WTC11 (cell line): ENCODE data around the gene YDJC. TPM values are rescaled to one million over a fixed set of nuclear protein-coding genes. Genes with fewer than 3 reads are reported as not detected.
A peak's percentile ranks its signal among the peaks of the same experiment; 100 is the strongest.

ENCODE experiments used
- ATAC-seq: fragments of 200-7000 bp; cut with Tn5 transposase; 2 replicates; pipeline ENCODE4 v1.10.0; 2021; ENCODE audit warnings: mild to moderate bottlenecking, moderate library complexity
- CTCF ChIA-PET: fragments of 300-600 bp; sonication (Branson Sonifier 250); formaldehyde crosslinking; loops from one replicate; lab custom pipeline; 2021; ENCODE audit warnings: antibody characterized with exemption; lab: Charles Lee
- POLR2A ChIA-PET: fragments of 350-600 bp; sonication (Branson Sonifier 250); formaldehyde crosslinking; loops from one replicate; lab custom pipeline; 2021; ENCODE audit warnings: antibody characterized with exemption; lab: Charles Lee
- DNase-seq: peaks from one replicate; pipeline ENCODE4 v3.0.0; 2021; ENCODE audit warnings: low spot score
- H3K27ac Mint-ChIP-seq: 2 replicates; pipeline ENCODE4 v1.8.0; 2021; ENCODE audit warnings: mixed read lengths
- H3K27me3 Mint-ChIP-seq: 2 replicates; pipeline ENCODE4 v1.8.0; 2021; ENCODE audit warnings: low read depth, mild to moderate bottlenecking, moderate library complexity, mixed read lengths
- H3K36me3 Mint-ChIP-seq: 2 replicates; pipeline ENCODE4 v1.8.0; 2021; ENCODE audit warnings: mixed read lengths
- H3K4me1 Mint-ChIP-seq: 2 replicates; pipeline ENCODE4 v1.8.0; 2022; ENCODE audit warnings: mixed read lengths
- H3K4me3 Mint-ChIP-seq: 2 replicates; pipeline ENCODE4 v1.8.0; 2021; ENCODE audit warnings: mild to moderate bottlenecking, moderate library complexity, mixed read lengths
- H3K9me3 Mint-ChIP-seq: 2 replicates; pipeline ENCODE4 v1.8.0; 2021; ENCODE audit warnings: mixed read lengths
- CBFB ChIP-seq: sonication (generic); formaldehyde crosslinking; IDR thresholded peaks from 2 replicates; pipeline ENCODE4 v1.8.1; 2022; ENCODE audit warnings: mild to moderate bottlenecking, low read depth, missing genetic modification reagents
- CDX4 ChIP-seq: fragments of 250-450 bp; sonication (Bioruptor Pico); IDR thresholded peaks from 2 replicates; pipeline ENCODE4 v1.9.0; 2021; ENCODE audit warnings: moderate library complexity, mild to moderate bottlenecking, inconsistent platforms, borderline replicate concordance
- CREM ChIP-seq: sonication (generic); formaldehyde crosslinking; IDR thresholded peaks from 2 replicates; pipeline ENCODE4 v1.8.1; 2022; ENCODE audit warnings: mild to moderate bottlenecking, missing genetic modification reagents, moderate library complexity
- ETV6 ChIP-seq: sonication (generic); formaldehyde crosslinking; IDR thresholded peaks from 2 replicates; pipeline ENCODE4 v1.8.1; 2022; ENCODE audit warnings: mild to moderate bottlenecking, missing genetic modification reagents
- FOXP1 ChIP-seq: sonication (generic); formaldehyde crosslinking; IDR thresholded peaks from 2 replicates; pipeline ENCODE4 v1.8.0; 2022; ENCODE audit warnings: missing genetic modification reagents, mild to moderate bottlenecking, moderate library complexity, borderline replicate concordance
- JUN ChIP-seq: sonication (generic); formaldehyde crosslinking; IDR thresholded peaks from 2 replicates; pipeline ENCODE4 v1.8.0; 2023; ENCODE audit warnings: mild to moderate bottlenecking, missing genetic modification reagents
- MAX ChIP-seq: sonication (generic); formaldehyde crosslinking; IDR thresholded peaks from 2 replicates; pipeline ENCODE4 v1.8.0; 2022; ENCODE audit warnings: mild to moderate bottlenecking, missing genetic modification reagents
- SMAD4 ChIP-seq: sonication (generic); formaldehyde crosslinking; IDR thresholded peaks from 2 replicates; pipeline ENCODE4 v1.8.0; 2022; ENCODE audit warnings: mild to moderate bottlenecking, missing genetic modification reagents
- ZNF219 ChIP-seq: sonication (generic); formaldehyde crosslinking; IDR thresholded peaks from 2 replicates; pipeline ENCODE4 v1.8.0; 2023; ENCODE audit warnings: missing genetic modification reagents, mild to moderate bottlenecking, borderline replicate concordance
- ZNF396 ChIP-seq: fragments of 250-450 bp; sonication (Bioruptor Pico); IDR thresholded peaks from 2 replicates; pipeline ENCODE4 v1.8.0; 2021; ENCODE audit warnings: mild to moderate bottlenecking, moderate library complexity, borderline replicate concordance
- ZNF425 ChIP-seq: fragments of 250-450 bp; sonication (Bioruptor Pico); conservative IDR thresholded peaks from 2 replicates; pipeline ENCODE4 v1.9.0; 2021; ENCODE audit warnings: mild to moderate bottlenecking
- total RNA-seq: library from RNA; stranded (reverse); gene quantifications from 3 replicates; pipeline ENCODE4 v1.2.3, GENCODE V29; 2021
- TF ChIP-seq, protein P1 (sequence below): sonication (generic); formaldehyde crosslinking; IDR thresholded peaks from 2 replicates; pipeline ENCODE4 v1.8.0; 2023; ENCODE audit warnings: missing genetic modification reagents, mild to moderate bottlenecking, borderline replicate concordance
- TF ChIP-seq, protein P2 (sequence below): sonication (generic); formaldehyde crosslinking; IDR thresholded peaks from 2 replicates; pipeline ENCODE4 v1.8.1; 2022; ENCODE audit warnings: low read depth, mild to moderate bottlenecking, moderate library complexity, missing genetic modification reagents, borderline replicate concordance
- TF ChIP-seq, protein P3 (sequence below): sonication (generic); formaldehyde crosslinking; IDR thresholded peaks from 2 replicates; pipeline ENCODE4 v1.8.0; 2022; ENCODE audit warnings: missing genetic modification reagents
- TF ChIP-seq, protein P4 (sequence below): sonication (generic); formaldehyde crosslinking; IDR thresholded peaks from 2 replicates; pipeline ENCODE4 v1.8.1; 2023; ENCODE audit warnings: mild to moderate bottlenecking, missing genetic modification reagents

Gene YDJC
- total RNA-seq, 1 experiment from 2014 or later = 39.8 TPM

DNA sequence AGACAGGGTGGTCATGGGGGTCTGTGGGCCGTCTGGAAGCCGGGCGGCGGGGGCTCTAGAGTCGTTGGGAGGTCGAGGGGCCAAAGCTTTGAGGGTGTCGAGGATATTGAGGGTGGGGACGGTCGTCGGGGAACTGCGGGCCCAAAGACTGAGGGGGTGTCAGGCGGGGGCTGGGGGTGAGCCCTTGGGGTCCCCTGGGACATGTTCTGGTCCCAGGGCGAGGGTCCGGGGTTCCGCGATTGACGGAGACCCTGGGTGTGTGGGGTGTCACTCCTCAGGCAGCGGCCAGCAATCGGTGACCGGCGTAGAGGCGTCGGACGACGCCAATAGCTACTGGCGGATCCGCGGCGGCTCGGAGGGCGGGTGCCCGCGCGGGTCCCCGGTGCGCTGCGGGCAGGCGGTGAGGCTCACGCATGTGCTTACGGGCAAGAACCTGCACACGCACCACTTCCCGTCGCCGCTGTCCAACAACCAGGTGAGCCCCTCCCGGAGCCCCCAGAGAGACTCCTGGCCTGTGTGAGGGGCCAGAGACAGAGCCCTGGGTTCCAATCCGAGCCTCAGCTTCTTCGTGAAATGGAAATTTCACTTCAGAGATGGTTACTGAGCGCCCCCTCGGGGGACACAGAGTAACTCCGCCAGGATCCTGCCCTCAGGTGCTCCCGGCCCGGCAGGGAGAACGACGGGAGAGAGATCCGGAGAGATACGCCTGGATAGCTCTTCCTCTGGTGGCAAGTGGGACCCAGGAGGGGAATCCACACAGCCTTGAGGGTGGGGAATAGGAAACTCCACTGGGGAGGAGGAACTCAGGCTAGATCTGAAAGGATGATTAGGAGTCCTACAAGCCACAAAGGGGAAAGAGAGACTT is 13.0 kb upstream of the YDJC start (continued):
- TF ChIP-seq, protein P1, sequence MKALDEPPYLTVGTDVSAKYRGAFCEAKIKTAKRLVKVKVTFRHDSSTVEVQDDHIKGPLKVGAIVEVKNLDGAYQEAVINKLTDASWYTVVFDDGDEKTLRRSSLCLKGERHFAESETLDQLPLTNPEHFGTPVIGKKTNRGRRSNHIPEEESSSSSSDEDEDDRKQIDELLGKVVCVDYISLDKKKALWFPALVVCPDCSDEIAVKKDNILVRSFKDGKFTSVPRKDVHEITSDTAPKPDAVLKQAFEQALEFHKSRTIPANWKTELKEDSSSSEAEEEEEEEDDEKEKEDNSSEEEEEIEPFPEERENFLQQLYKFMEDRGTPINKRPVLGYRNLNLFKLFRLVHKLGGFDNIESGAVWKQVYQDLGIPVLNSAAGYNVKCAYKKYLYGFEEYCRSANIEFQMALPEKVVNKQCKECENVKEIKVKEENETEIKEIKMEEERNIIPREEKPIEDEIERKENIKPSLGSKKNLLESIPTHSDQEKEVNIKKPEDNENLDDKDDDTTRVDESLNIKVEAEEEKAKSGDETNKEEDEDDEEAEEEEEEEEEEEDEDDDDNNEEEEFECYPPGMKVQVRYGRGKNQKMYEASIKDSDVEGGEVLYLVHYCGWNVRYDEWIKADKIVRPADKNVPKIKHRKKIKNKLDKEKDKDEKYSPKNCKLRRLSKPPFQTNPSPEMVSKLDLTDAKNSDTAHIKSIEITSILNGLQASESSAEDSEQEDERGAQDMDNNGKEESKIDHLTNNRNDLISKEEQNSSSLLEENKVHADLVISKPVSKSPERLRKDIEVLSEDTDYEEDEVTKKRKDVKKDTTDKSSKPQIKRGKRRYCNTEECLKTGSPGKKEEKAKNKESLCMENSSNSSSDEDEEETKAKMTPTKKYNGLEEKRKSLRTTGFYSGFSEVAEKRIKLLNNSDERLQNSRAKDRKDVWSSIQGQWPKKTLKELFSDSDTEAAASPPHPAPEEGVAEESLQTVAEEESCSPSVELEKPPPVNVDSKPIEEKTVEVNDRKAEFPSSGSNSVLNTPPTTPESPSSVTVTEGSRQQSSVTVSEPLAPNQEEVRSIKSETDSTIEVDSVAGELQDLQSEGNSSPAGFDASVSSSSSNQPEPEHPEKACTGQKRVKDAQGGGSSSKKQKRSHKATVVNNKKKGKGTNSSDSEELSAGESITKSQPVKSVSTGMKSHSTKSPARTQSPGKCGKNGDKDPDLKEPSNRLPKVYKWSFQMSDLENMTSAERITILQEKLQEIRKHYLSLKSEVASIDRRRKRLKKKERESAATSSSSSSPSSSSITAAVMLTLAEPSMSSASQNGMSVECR (CRISPR knock-in tag) = 0 out of 2 replicates have a peak, but pooled peaks have one; percentile 7
- TF ChIP-seq, all 79 proteins: peak for 6

GRCh38 chr22:21641789-21642583 is 12.2 kb upstream of the YDJC start, which contains the start of gene SDF2L1:
Gene SDF2L1, plus strand, starts transcription at chr22:21642302. Its CDS starts 35 bp downstream, at chr22:21642337.
- ATAC-seq = peak; percentile 94
- Mint-ChIP-seq H3K36me3 (peaks cover 18% of the 10 kb centered on the region), H3K9me3 (no peaks in the 10 kb centered on the region), H3K4me1 (peaks cover 16% of the 10 kb centered on the region), H3K27ac (peak within 1 kb of the TSS; percentile 84), H3K27me3 (peaks cover 17% of the 10 kb centered on the region), H3K4me3 (peak within 1 kb of the TSS; percentile 83)
- DNase-seq = peak; percentile 99
- ChIA-PET CTCF (interaction anchor here (0.9 to 4.3 kb wide), 29 partner anchors 10 to 311 kb away, joined by 3 to 273 read pairs (median 4); partner anchors contain the start of genes CCDC116, PPIL2, PPM1F and YDJC), POLR2A (interaction anchor here (0.6 to 2.8 kb wide), 4 partner anchors 10 to 704 kb away, joined by 3 to 22 read pairs (median 7); partner anchors contain the start of gene YDJC)
- peak; percentile 52; the same call in 1 of the 2 replicates for TF ChIP-seq ETV6 (CRISPR knock-in tag)
- TF ChIP-seq, protein P2, sequence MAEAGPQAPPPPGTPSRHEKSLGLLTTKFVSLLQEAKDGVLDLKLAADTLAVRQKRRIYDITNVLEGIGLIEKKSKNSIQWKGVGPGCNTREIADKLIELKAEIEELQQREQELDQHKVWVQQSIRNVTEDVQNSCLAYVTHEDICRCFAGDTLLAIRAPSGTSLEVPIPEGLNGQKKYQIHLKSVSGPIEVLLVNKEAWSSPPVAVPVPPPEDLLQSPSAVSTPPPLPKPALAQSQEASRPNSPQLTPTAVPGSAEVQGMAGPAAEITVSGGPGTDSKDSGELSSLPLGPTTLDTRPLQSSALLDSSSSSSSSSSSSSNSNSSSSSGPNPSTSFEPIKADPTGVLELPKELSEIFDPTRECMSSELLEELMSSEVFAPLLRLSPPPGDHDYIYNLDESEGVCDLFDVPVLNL (CRISPR knock-in tag) = no peak
- 0 out of 2 replicates have a peak, but pooled peaks have one; percentile 60 for TF ChIP-seq CREM (CRISPR knock-in tag)
- TF ChIP-seq SMAD4 (CRISPR knock-in tag) = no peak
- TF ChIP-seq CBFB (CRISPR knock-in tag) = no peak
- no peak for TF ChIP-seq CDX4 (CRISPR knock-in tag)
- peak; percentile 60; the same call in 1 of the 2 replicates for TF ChIP-seq MAX (CRISPR knock-in tag)
- TF ChIP-seq ZNF219 (CRISPR knock-in tag) = no peak
- no peak for TF ChIP-seq FOXP1 (CRISPR knock-in tag)
- no peak for TF ChIP-seq ZNF396 (CRISPR knock-in tag)
- no peak for TF ChIP-seq JUN (CRISPR knock-in tag)
- TF ChIP-seq, protein P3, sequence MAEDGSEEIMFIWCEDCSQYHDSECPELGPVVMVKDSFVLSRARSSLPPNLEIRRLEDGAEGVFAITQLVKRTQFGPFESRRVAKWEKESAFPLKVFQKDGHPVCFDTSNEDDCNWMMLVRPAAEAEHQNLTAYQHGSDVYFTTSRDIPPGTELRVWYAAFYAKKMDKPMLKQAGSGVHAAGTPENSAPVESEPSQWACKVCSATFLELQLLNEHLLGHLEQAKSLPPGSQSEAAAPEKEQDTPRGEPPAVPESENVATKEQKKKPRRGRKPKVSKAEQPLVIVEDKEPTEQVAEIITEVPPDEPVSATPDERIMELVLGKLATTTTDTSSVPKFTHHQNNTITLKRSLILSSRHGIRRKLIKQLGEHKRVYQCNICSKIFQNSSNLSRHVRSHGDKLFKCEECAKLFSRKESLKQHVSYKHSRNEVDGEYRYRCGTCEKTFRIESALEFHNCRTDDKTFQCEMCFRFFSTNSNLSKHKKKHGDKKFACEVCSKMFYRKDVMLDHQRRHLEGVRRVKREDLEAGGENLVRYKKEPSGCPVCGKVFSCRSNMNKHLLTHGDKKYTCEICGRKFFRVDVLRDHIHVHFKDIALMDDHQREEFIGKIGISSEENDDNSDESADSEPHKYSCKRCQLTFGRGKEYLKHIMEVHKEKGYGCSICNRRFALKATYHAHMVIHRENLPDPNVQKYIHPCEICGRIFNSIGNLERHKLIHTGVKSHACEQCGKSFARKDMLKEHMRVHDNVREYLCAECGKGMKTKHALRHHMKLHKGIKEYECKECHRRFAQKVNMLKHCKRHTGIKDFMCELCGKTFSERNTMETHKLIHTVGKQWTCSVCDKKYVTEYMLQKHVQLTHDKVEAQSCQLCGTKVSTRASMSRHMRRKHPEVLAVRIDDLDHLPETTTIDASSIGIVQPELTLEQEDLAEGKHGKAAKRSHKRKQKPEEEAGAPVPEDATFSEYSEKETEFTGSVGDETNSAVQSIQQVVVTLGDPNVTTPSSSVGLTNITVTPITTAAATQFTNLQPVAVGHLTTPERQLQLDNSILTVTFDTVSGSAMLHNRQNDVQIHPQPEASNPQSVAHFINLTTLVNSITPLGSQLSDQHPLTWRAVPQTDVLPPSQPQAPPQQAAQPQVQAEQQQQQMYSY (CRISPR knock-in tag) = no peak; the same call in 1 of the 2 replicates
- TF ChIP-seq, protein P4, sequence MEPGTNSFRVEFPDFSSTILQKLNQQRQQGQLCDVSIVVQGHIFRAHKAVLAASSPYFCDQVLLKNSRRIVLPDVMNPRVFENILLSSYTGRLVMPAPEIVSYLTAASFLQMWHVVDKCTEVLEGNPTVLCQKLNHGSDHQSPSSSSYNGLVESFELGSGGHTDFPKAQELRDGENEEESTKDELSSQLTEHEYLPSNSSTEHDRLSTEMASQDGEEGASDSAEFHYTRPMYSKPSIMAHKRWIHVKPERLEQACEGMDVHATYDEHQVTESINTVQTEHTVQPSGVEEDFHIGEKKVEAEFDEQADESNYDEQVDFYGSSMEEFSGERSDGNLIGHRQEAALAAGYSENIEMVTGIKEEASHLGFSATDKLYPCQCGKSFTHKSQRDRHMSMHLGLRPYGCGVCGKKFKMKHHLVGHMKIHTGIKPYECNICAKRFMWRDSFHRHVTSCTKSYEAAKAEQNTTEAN (CRISPR knock-in tag) = peak; percentile 43; the same call in 1 of the 2 replicates
- no peak for TF ChIP-seq ZNF425
